Uterus (tissue), 4 donors: Measurements from ENCODE around the gene RNF112. TPM values are rescaled to one million over a fixed set of nuclear protein-coding genes. Genes with fewer than 3 reads are reported as not detected.

Source experiments
- DNase-seq, 2 donors: peaks; one replicate each; pipeline ENCODE4 v3.0.0-alpha.2; 2019 to 2020
- H3K27ac ChIP-seq, 2 donors: fragments of 200-600 bp; sonication (generic); 1 replicate in 1 of 2; 2 replicates in 1 of 2; pipeline ENCODE4 v1.5.1; 2016 to 2018
- H3K27me3 ChIP-seq, 2 donors: fragments of 200-600 bp; sonication (generic); one replicate each; pipeline ENCODE4 v1.5.1; 2018 to 2019; ENCODE audit warnings: control low read depth in 1 of 2
- H3K36me3 ChIP-seq, 2 donors: fragments of 200-600 bp; sonication (generic); one replicate each; pipeline ENCODE4 v1.5.1; 2019; ENCODE audit warnings: control low read depth in 1 of 2
- H3K4me1 ChIP-seq, 2 donors: fragments of 200-600 bp; sonication (generic); one replicate each; pipeline ENCODE4 v1.5.1; 2018 to 2019; ENCODE audit warnings: control low read depth in 1 of 2
- H3K4me3 ChIP-seq, 2 donors: fragments of 200-600 bp; sonication (generic); 1 replicate in 1 of 2; 2 replicates in 1 of 2; pipeline ENCODE4 v1.5.1; 2018 to 2019; ENCODE audit warnings: mild to moderate bottlenecking in 1 of 2
- H3K9me3 ChIP-seq, 2 donors: fragments of 200-600 bp; sonication (generic); one replicate each; pipeline ENCODE4 v1.5.1; 2019; ENCODE audit warnings: control low read depth in 1 of 2
- CTCF ChIP-seq, 4 experiments: fragments of 200-600 bp in 2 of 4; fragments of 450-650 bp in 2 of 4; sonication (generic) in 2 of 4; IDR thresholded peaks; one replicate each; pipeline ENCODE4 v1.5.1; 2016 to 2019; ENCODE audit warnings: antibody characterized with exemption in 4 of 4, mild to moderate bottlenecking in 2 of 4, moderate library complexity in 1 of 4
- POLR2A ChIP-seq, 2 donors: fragments of 450-650 bp; IDR thresholded peaks; one replicate each; pipeline ENCODE4 v1.6.1; 2016; ENCODE audit warnings: antibody characterized with exemption in 2 of 2, mild to moderate bottlenecking in 1 of 2, moderate library complexity in 1 of 2
- intact Hi-C: fragments of 100-400 bp; cut with DNase I; formaldehyde crosslinking; loops from one replicate; pipeline ENCODE4 v1.15.1; 2023; ENCODE audit warnings: low total_unique reads
- total RNA-seq, 4 donors: library from RNA; depleted of rRNA in 3 of 4; stranded (reverse); fragments of >200 nt in 3 of 4; gene quantifications; one replicate each; pipeline versions ENCODE4 v1.1.0 to v1.2.4, GENCODE V29; 2014 to 2023
- donor health status: DM: yes; HTN: yes; CAD: no.

The RNF112 gene
- total RNA-seq, 4 donors from 2014 or later, result 0.88 to 14.7 (median 3.7) TPM

GRCh38 chr17:19401321-19402010, 9.6 kb upstream of the RNF112 start:
- Histone ChIP-seq H3K9me3 (no peaks in the 10 kb centered on the region), H3K4me1 (peaks cover 0 to 18% of the 10 kb centered on the region in 2 donors), H3K27ac (peak overlapping the region; percentile 41 to 49), H3K27me3 (no peaks in the 10 kb centered on the region), H3K4me3 (no peak overlapping the region), H3K36me3 (no peaks in the 10 kb centered on the region)
- TF ChIP-seq CTCF (IDR thresholded peaks at IDR 0.05) (no peak), POLR2A (IDR thresholded peaks at IDR 0.05) (no peak)
- intact Hi-C loops, result no loop called here
- peak in 1 of 2 donors; percentile 12 for DNase-seq

GRCh38 chr17:19402171-19402570, 8.9 kb upstream of the RNF112 start:
- intact Hi-C loops, result no loop called here
- no peak for DNase-seq
- peak overlapping the region; percentile 41 to 49 for H3K27ac ChIP-seq
- H3K4me1 ChIP-seq, result peaks cover 0 to 18% of the 10 kb centered on the region in 2 donors
- H3K36me3 ChIP-seq, result no peaks in the 10 kb centered on the region
- no peaks in the 10 kb centered on the region for H3K9me3 ChIP-seq
- no peaks in the 10 kb centered on the region for H3K27me3 ChIP-seq
- TF ChIP-seq POLR2A (IDR thresholded peaks at IDR 0.05), result no peak
- no peak for TF ChIP-seq CTCF (IDR thresholded peaks at IDR 0.05)
- H3K4me3 ChIP-seq, result no peak overlapping the region

- Histone ChIP-seq H3K4me1 (peaks cover 0 to 18% of the 10 kb centered on the region in 2 donors), H3K4me3 (no peak overlapping the region), H3K9me3 (no peaks in the 10 kb centered on the region), H3K36me3 (no peaks in the 10 kb centered on the region), H3K27ac (peak overlapping the region in 1 of 2 donors; percentile 41), H3K27me3 (no peaks in the 10 kb centered on the region)
- intact Hi-C loops, result no loop called here
- TF ChIP-seq POLR2A (IDR thresholded peaks at IDR 0.05) (no peak), CTCF (IDR thresholded peaks at IDR 0.05) (no peak)
- DNase-seq, result peak in 1 of 2 donors; percentile 13
Measured at GRCh38 chr17:19403021-19403420, 8.0 kb upstream of the RNF112 start.

GRCh38 chr17:19404264-19404663, 6.8 kb upstream of the RNF112 start:
- peaks cover 0 to 7% of the 10 kb centered on the region in 2 donors for H3K4me1 ChIP-seq
- H3K27me3 ChIP-seq, result no peaks in the 10 kb centered on the region
- TF ChIP-seq POLR2A (IDR thresholded peaks at IDR 0.05) (no peak), CTCF (IDR thresholded peaks at IDR 0.05) (no peak)
- no peak for DNase-seq
- H3K27ac ChIP-seq, result no peak overlapping the region
- H3K4me3 ChIP-seq, result no peak overlapping the region
- no peaks in the 10 kb centered on the region for H3K9me3 ChIP-seq
- H3K36me3 ChIP-seq, result no peaks in the 10 kb centered on the region
- intact Hi-C loops, result no loop called here

GRCh38 chr17:19405114-19405513, 5.9 kb upstream of the RNF112 start:
- H3K4me1 ChIP-seq, result peaks cover 0 to 6% of the 10 kb centered on the region in 2 donors
- intact Hi-C loops, result no loop called here
- no peak overlapping the region for H3K27ac ChIP-seq

More at GRCh38 chr17:19405114-19405513, 5.9 kb upstream of the RNF112 start:
- TF ChIP-seq CTCF (IDR thresholded peaks at IDR 0.05) (no peak), POLR2A (IDR thresholded peaks at IDR 0.05) (no peak)
- Histone ChIP-seq H3K36me3 (no peaks in the 10 kb centered on the region), H3K4me3 (no peak overlapping the region), H3K9me3 (no peaks in the 10 kb centered on the region), H3K27me3 (no peaks in the 10 kb centered on the region)
- peak in 1 of 2 donors; percentile 3 for DNase-seq
